Measurements from ENCODE around the gene GTF2A1. TPM values are rescaled to one million over a fixed set of nuclear protein-coding genes. Genes with fewer than 3 reads are reported as not detected.
A peak's percentile ranks its signal among the peaks of the same experiment; 100 is the strongest.

GTF2A1 gene
- total RNA-seq, 1 donor from 2014 or later, result 19.7 TPM

- Histone ChIP-seq H3K4me3 (ENCODE audit: low read depth, low read length) (no peak overlapping the region), H3K36me3 (ENCODE audit: control insufficient read depth, insufficient read depth, low read length) (no peaks in the 10 kb centered on the region), H3K27me3 (ENCODE audit: control insufficient read depth, insufficient read depth, low read length) (no peaks in the 10 kb centered on the region)
- TF ChIP-seq CTCF (IDR thresholded peaks at IDR 0.05; ENCODE audit: insufficient read depth, low read length, severe bottlenecking), result no peak
- no peak for DNase-seq (ENCODE audit: low read depth)
- no peak for FAIRE-seq
These were observed 88.3 kb downstream of the GTF2A1 start for GRCh38 chr14:81132468-81132867.

- Histone ChIP-seq H3K27me3 (ENCODE audit: control insufficient read depth, insufficient read depth, low read length) (no peaks in the 10 kb centered on the region), H3K36me3 (ENCODE audit: control insufficient read depth, insufficient read depth, low read length) (no peaks in the 10 kb centered on the region), H3K4me3 (ENCODE audit: low read depth, low read length) (no peak overlapping the region)
- TF ChIP-seq CTCF (IDR thresholded peaks at IDR 0.05; ENCODE audit: insufficient read depth, low read length, severe bottlenecking), result no peak
- DNase-seq (ENCODE audit: low read depth) (no peak), FAIRE-seq (no peak)
These were observed 91.5 kb downstream of the GTF2A1 start for GRCh38 chr14:81129242-81129641.

GRCh38 chr14:81127785-81128184 lies 93.0 kb downstream of the GTF2A1 start:
- TF ChIP-seq CTCF (IDR thresholded peaks at IDR 0.05; ENCODE audit: insufficient read depth, low read length, severe bottlenecking), result no peak
- peak; percentile 22 for DNase-seq (ENCODE audit: low read depth)
- FAIRE-seq, result no peak
- Histone ChIP-seq H3K36me3 (ENCODE audit: control insufficient read depth, insufficient read depth, low read length) (no peaks in the 10 kb centered on the region), H3K27me3 (ENCODE audit: control insufficient read depth, insufficient read depth, low read length) (no peaks in the 10 kb centered on the region), H3K4me3 (ENCODE audit: low read depth, low read length) (no peak overlapping the region)

DNA sequence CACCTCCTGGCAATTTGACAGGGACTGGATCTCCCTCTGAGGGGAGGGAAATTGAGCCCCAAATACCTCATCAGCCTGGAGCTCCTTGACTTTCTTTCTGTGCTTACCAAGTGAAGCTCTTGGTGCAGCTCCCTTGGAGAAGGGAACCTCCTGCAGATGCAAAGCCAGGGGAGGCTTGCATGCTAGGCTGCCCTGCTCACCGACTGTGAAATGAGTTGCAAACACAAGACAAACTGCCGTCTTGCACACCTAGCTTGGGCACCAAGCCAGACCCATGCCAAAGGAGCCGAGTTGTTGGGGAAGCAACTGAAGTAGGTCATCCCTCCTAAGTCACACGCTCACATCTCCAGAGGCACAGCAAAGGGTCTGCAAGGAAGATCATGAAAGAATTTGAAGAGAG lies 95.2 kb downstream of the GTF2A1 start:
- no peak for TF ChIP-seq CTCF (IDR thresholded peaks at IDR 0.05; ENCODE audit: insufficient read depth, low read length, severe bottlenecking)
- DNase-seq (ENCODE audit: low read depth), result no peak
- FAIRE-seq, result peak; percentile 13
- H3K4me3 ChIP-seq (ENCODE audit: low read depth, low read length), result no peak overlapping the region
- H3K27me3 ChIP-seq (ENCODE audit: control insufficient read depth, insufficient read depth, low read length), result no peaks in the 10 kb centered on the region
- no peaks in the 10 kb centered on the region for H3K36me3 ChIP-seq (ENCODE audit: control insufficient read depth, insufficient read depth, low read length)

Other genes with a start within 250 kb of the GTF2A1 start
- gene STON2, start 179.4 kb upstream of the GTF2A1 start, total RNA-seq, result 47.4 and 65.5 TPM in 2 replicates